Mucosa of descending colon (tissue), 3 donors: ENCODE results near the gene SEC23A. TPM values are rescaled to one million over a fixed set of nuclear protein-coding genes. Genes with fewer than 3 reads are reported as not detected.
"Not testable (repeated sequence)": the region's sequence is repeated elsewhere in the genome, so short reads cannot be mapped to it uniquely, and the experiment has no call there.

Experiments used
- ATAC-seq: fragments of 200-7000 bp; cut with Tn5 transposase; one replicate; pipeline ENCODE4 v1.9.1; 2020; ENCODE audit warnings: mild to moderate bottlenecking, moderate library complexity
- DNase-seq, 3 donors: peaks; one replicate each; pipeline ENCODE4 v3.0.0-alpha.2; 2020
- H3K36me3 ChIP-seq: fragments of 200-600 bp; one replicate; pipeline ENCODE4 v1.8.0; 2021; ENCODE audit warnings: low read depth, mild to moderate bottlenecking
- H3K4me1 ChIP-seq: fragments of 200-600 bp; one replicate; pipeline ENCODE4 v1.8.0; 2021; ENCODE audit warnings: low read depth, mild to moderate bottlenecking
- H3K4me3 ChIP-seq: fragments of 200-600 bp; one replicate; pipeline ENCODE4 v1.8.0; 2021; ENCODE audit warnings: mild to moderate bottlenecking
- H3K9me3 ChIP-seq: fragments of 200-600 bp; one replicate; pipeline ENCODE4 v1.8.0; 2021; ENCODE audit warnings: mild to moderate bottlenecking
- CTCF ChIP-seq: fragments of 200-600 bp; IDR thresholded peaks from one replicate; pipeline ENCODE4 v1.8.0; 2022; ENCODE audit warnings: antibody characterized with exemption, mild to moderate bottlenecking
- intact Hi-C, 2 donors: fragments of 100-400 bp; cut with DNase I in 1 of 2; cut with micrococcal nuclease in 1 of 2; formaldehyde crosslinking; loops; one replicate each; pipeline versions ENCODE4 v1.11.0 to v1.11.1; 2022; cut with DNase I, micrococcal nuclease
- total RNA-seq, 3 donors: library from RNA; stranded (reverse); fragmentation: NEBNext Ultra II Directional in 2 of 3; extraction: Animal tissue kit (Norgen Biotek cat#: 25700) in 2 of 3; gene quantifications; one replicate each; pipeline versions ENCODE4 v1.2.1 to v1.2.4, GENCODE V29; 2021 to 2023
- donor health status: DM: no; HTN: no; CAD: no; lungs with moderate emphysema.
- donor health status: DM: no; HTN: no; CAD: no.
- donor health status: DM: no; HTN: yes; CAD: no.

Gene SEC23A
- total RNA-seq, 3 donors from 2014 or later, result 84.4 to 148 (median 122) TPM

- no peak for ATAC-seq
- H3K36me3 ChIP-seq, result no peaks in the 10 kb centered on the region
- intact Hi-C loops, result no loop called here
- no peak for DNase-seq
- H3K9me3 ChIP-seq, result no peaks in the 10 kb centered on the region
- no peaks in the 10 kb centered on the region for H3K4me1 ChIP-seq
- H3K4me3 ChIP-seq, result no peak overlapping the region
- TF ChIP-seq CTCF, result no peak
Measured at GRCh38 chr14:39014460-39014859, 88.6 kb downstream of the SEC23A start.

GRCh38 chr14:39008965-39009364 lies 94.1 kb downstream of the SEC23A start:
- DNase-seq, H3K9me3 ChIP-seq, H3K4me3 ChIP-seq, H3K36me3 ChIP-seq, intact Hi-C loops, ATAC-seq, H3K4me1 ChIP-seq: not testable (repeated sequence)

GRCh38 chr14:39006721-39007410 lies 96.2 kb downstream of the SEC23A start:
- no peaks in the 10 kb centered on the region for H3K36me3 ChIP-seq
- H3K4me1 ChIP-seq, result no peaks in the 10 kb centered on the region
- no peaks in the 10 kb centered on the region for H3K9me3 ChIP-seq
- no peak for TF ChIP-seq CTCF
- DNase-seq (no peak), ATAC-seq (no peak)
- H3K4me3 ChIP-seq, result no peak overlapping the region
- intact Hi-C loops, result no loop called here

GRCh38 chr14:39005044-39005880 lies 97.8 kb downstream of the SEC23A start:
- Histone ChIP-seq H3K9me3 (no peaks in the 10 kb centered on the region), H3K36me3 (no peaks in the 10 kb centered on the region), H3K4me3 (no peak overlapping the region), H3K4me1 (no peaks in the 10 kb centered on the region)
- ATAC-seq, result peak; percentile 37
- intact Hi-C loops, result no loop called here
- DNase-seq, result peak in 1 of 3 donors; percentile 41
- no peak for TF ChIP-seq CTCF

GRCh38 chr14:38999949-39000348 lies 103.1 kb downstream of the SEC23A start:
- ATAC-seq (no peak), DNase-seq (no peak)
- Histone ChIP-seq H3K4me1 (no peaks in the 10 kb centered on the region), H3K4me3 (no peak overlapping the region), H3K36me3 (no peaks in the 10 kb centered on the region), H3K9me3 (no peaks in the 10 kb centered on the region)
- intact Hi-C loops, result no loop called here
- no peak for TF ChIP-seq CTCF

GRCh38 chr14:38994731-38995130 lies 108.3 kb downstream of the SEC23A start:
- Histone ChIP-seq H3K9me3 (no peaks in the 10 kb centered on the region), H3K4me1 (no peaks in the 10 kb centered on the region), H3K4me3 (no peak overlapping the region), H3K36me3 (no peaks in the 10 kb centered on the region)
- intact Hi-C loops, result no loop called here
- DNase-seq (no peak), ATAC-seq (no peak)
- no peak for TF ChIP-seq CTCF
